WTC11 (cell line): ENCODE results near the gene ENPP6.
"Not testable (repeated sequence)": the region's sequence is repeated elsewhere in the genome, so short reads cannot be mapped to it uniquely, and the experiment has no call there.

Experiments used
- CBFB ChIP-seq: sonication (generic); formaldehyde crosslinking; IDR thresholded peaks from 2 replicates; pipeline ENCODE4 v1.8.1; 2022; ENCODE audit warnings: mild to moderate bottlenecking, low read depth, missing genetic modification reagents
- CREB1 ChIP-seq: sonication (generic); formaldehyde crosslinking; IDR thresholded peaks from 2 replicates; pipeline ENCODE4 v1.8.0; 2023; ENCODE audit warnings: mild to moderate bottlenecking, missing genetic modification reagents
- CTCF ChIP-seq: fragments of 200-600 bp; IDR thresholded peaks from 2 replicates; pipeline ENCODE4 v1.8.0; 2022; ENCODE audit warnings: antibody characterized with exemption
- GABPB1 ChIP-seq: sonication (generic); formaldehyde crosslinking; IDR thresholded peaks from 2 replicates; pipeline ENCODE4 v1.8.1; 2023; ENCODE audit warnings: mild to moderate bottlenecking, missing genetic modification reagents
- HMGXB4 ChIP-seq: sonication (generic); formaldehyde crosslinking; IDR thresholded peaks from 2 replicates; pipeline ENCODE4 v1.8.1; 2023; ENCODE audit warnings: mild to moderate bottlenecking, moderate library complexity, missing genetic modification reagents
- NFYB ChIP-seq: sonication (generic); formaldehyde crosslinking; conservative IDR thresholded peaks from 2 replicates; pipeline ENCODE4 v1.8.0; 2022; ENCODE audit warnings: low read depth, missing genetic modification reagents
- ZNF396 ChIP-seq: fragments of 250-450 bp; sonication (Bioruptor Pico); IDR thresholded peaks from 2 replicates; pipeline ENCODE4 v1.8.0; 2021; ENCODE audit warnings: mild to moderate bottlenecking, moderate library complexity, borderline replicate concordance
- TF ChIP-seq, protein P1 (sequence below): sonication (generic); formaldehyde crosslinking; IDR thresholded peaks from 2 replicates; pipeline ENCODE4 v1.8.1; 2022; ENCODE audit warnings: missing genetic modification reagents, borderline replicate concordance
- TF ChIP-seq, protein P2 (sequence below): sonication (generic); formaldehyde crosslinking; IDR thresholded peaks from 2 replicates; pipeline ENCODE4 v1.8.0; 2022; ENCODE audit warnings: mild to moderate bottlenecking, missing genetic modification reagents

GRCh38 chr4:184207734-184208607, 9.7 kb downstream of the ENPP6 start:
- not testable (repeated sequence) for TF ChIP-seq ZNF396; CTCF; HMGXB4 (CRISPR knock-in tag); CREB1; GABPB1 (CRISPR knock-in tag); CBFB (CRISPR knock-in tag); NFYB
- TF ChIP-seq, protein P1, sequence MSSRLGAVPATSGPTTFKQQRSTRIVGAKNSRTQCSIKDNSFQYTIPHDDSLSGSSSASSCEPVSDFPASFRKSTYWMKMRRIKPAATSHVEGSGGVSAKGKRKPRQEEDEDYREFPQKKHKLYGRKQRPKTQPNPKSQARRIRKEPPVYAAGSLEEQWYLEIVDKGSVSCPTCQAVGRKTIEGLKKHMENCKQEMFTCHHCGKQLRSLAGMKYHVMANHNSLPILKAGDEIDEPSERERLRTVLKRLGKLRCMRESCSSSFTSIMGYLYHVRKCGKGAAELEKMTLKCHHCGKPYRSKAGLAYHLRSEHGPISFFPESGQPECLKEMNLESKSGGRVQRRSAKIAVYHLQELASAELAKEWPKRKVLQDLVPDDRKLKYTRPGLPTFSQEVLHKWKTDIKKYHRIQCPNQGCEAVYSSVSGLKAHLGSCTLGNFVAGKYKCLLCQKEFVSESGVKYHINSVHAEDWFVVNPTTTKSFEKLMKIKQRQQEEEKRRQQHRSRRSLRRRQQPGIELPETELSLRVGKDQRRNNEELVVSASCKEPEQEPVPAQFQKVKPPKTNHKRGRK (CRISPR knock-in tag) = not testable (repeated sequence)
- TF ChIP-seq, protein P2, sequence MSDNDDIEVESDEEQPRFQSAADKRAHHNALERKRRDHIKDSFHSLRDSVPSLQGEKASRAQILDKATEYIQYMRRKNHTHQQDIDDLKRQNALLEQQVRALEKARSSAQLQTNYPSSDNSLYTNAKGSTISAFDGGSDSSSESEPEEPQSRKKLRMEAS = not testable (repeated sequence)
